Type B pancreatic cell (in vitro differentiated cells): ENCODE results near the gene CSRP2. TPM values are rescaled to one million over a fixed set of nuclear protein-coding genes. Genes with fewer than 3 reads are reported as not detected.

Experiments used
- DNase-seq: peaks from one replicate; pipeline ENCODE4 v3.0.0; 2021; ENCODE audit warnings: mixed read lengths; ENCODE audit not compliant: unreplicated experiment; ENCODE audit errors: extremely low spot score
- H3K27ac Mint-ChIP-seq: 2 replicates; pipeline ENCODE4 v1.8.0; 2021; ENCODE audit warnings: mild to moderate bottlenecking, mixed read lengths
- H3K27me3 Mint-ChIP-seq: 2 replicates; pipeline ENCODE4 v1.8.0; 2021; ENCODE audit warnings: mixed read lengths
- H3K36me3 Mint-ChIP-seq: 2 replicates; pipeline ENCODE4 v1.8.0; 2021; ENCODE audit warnings: mixed read lengths
- H3K4me1 Mint-ChIP-seq: one replicate; pipeline ENCODE4 v1.8.0; 2021; ENCODE audit warnings: mixed read lengths; ENCODE audit not compliant: unreplicated experiment
- H3K4me3 Mint-ChIP-seq: 2 replicates; pipeline ENCODE4 v1.8.0; 2021; ENCODE audit warnings: mild to moderate bottlenecking, mixed read lengths
- H3K9me3 Mint-ChIP-seq: 2 replicates; pipeline ENCODE4 v1.8.0; 2021; ENCODE audit warnings: mixed read lengths
- CTCF ChIP-seq: fragments of 200-600 bp; sonication (generic); conservative IDR thresholded peaks from 2 replicates; pipeline ENCODE4 v1.5.0; 2021; ENCODE audit warnings: antibody characterized with exemption, mild to moderate bottlenecking
- total RNA-seq: library from RNA; stranded (reverse); gene quantifications from 2 replicates; pipeline ENCODE4 v1.2.1, GENCODE V29; 2021; ENCODE audit warnings: low replicate concordance

Gene CSRP2
- total RNA-seq, 1 donor from 2014 or later, result 88.9 TPM

DNA sequence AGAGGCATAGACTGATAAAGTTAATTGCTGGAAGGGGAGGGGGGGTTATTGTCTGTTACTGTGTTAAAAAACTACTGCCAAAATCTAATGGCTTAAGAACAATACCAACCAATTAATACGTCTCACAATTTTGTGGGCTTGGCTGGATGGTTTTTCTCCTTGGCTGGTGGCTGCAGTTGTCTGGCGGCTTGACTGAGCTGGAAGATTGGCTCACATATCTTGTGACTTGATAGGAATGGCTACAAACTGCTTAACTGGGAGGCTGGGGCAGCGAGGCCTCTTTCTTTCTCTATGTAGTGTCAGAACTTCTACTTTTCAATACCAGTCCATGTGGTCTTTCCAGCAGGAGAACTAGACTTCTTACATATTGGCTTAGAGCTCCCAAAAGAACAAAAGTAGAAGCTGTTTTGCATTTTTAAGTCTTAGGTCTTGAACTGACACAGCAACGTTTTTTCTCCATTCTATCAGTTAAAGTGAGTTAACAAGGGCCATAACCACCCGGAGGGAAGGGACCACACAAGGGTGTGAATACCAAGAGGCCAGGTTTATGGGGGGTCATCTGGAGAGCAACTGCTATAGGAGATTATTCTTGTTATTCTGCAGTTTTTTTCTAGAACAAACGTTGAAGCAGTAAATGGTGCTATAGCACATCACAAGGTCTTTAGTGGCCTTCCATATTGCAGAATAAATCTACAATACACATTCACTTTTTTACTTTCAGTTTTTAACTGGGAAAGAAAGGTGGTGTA, 68.0 kb downstream of the CSRP2 start:
- no peak for DNase-seq
- H3K9me3 Mint-ChIP-seq, result no peaks in the 10 kb centered on the region
- H3K27me3 Mint-ChIP-seq, result no peaks in the 10 kb centered on the region
- no peaks in the 10 kb centered on the region for H3K4me1 Mint-ChIP-seq
- H3K4me3 Mint-ChIP-seq, result no peak overlapping the region
- H3K27ac Mint-ChIP-seq, result no peak overlapping the region
- TF ChIP-seq CTCF, result no peak
- H3K36me3 Mint-ChIP-seq, result peaks cover 7% of the 10 kb centered on the region

Other genes with a start within 250 kb of the CSRP2 start
- 20.1 and 42.5 TPM in 2 replicates for gene ZDHHC17, start 114.9 kb downstream of the CSRP2 start, total RNA-seq
- gene E2F7, start 186.6 kb upstream of the CSRP2 start, total RNA-seq, result 7.4 and 24.8 TPM in 2 replicates